Skin of body (tissue), 2 donors: ENCODE data around the gene GTSE1. TPM values are rescaled to one million over a fixed set of nuclear protein-coding genes. Genes with fewer than 3 reads are reported as not detected.

Experiments
- DNase-seq: peaks from one replicate; lab custom pipeline; 2025; lab: John Stamatoyannopoulos, UW
- total RNA-seq: library from RNA; depleted of rRNA; stranded (reverse); fragments of >200 nt; gene quantifications from one replicate; pipeline ENCODE4 v1.2.3, GENCODE V29; 2014

GTSE1 gene
- total RNA-seq, 1 donor from 2014 or later, result 3.6 TPM

GRCh38 chr22:46273432-46274148, 23.1 kb upstream of the GTSE1 start:
- no peak for DNase-seq

GRCh38 chr22:46274381-46274780, 22.3 kb upstream of the GTSE1 start:
- DNase-seq, result no peak

- DNase-seq, result no peak
Observed at GRCh38 chr22:46275455-46276122, 21.1 kb upstream of the GTSE1 start.

- no peak for DNase-seq
Observed at GRCh38 chr22:46276563-46276962, 20.1 kb upstream of the GTSE1 start.

- DNase-seq, result no peak
Observed at GRCh38 chr22:46278656-46279645, 17.7 kb upstream of the GTSE1 start.

GRCh38 chr22:46280063-46280817, 16.4 kb upstream of the GTSE1 start:
- DNase-seq, result no peak

- no peak for DNase-seq
Observed at GRCh38 chr22:46280999-46281623, 15.6 kb upstream of the GTSE1 start.

GRCh38 chr22:46281866-46282678, 14.6 kb upstream of the GTSE1 start:
- DNase-seq, result no peak

- no peak for DNase-seq
Observed at GRCh38 chr22:46286006-46286405, 10.7 kb upstream of the GTSE1 start.

- DNase-seq, result no peak
Observed at GRCh38 chr22:46286941-46287872, 9.5 kb upstream of the GTSE1 start.

GRCh38 chr22:46287873-46288751, 8.6 kb upstream of the GTSE1 start:
- no peak for DNase-seq

GRCh38 chr22:46288846-46289243, 7.8 kb upstream of the GTSE1 start:
- DNase-seq, result no peak

- DNase-seq, result no peak
Observed at GRCh38 chr22:46289244-46289891, 7.3 kb upstream of the GTSE1 start.

GRCh38 chr22:46290121-46290842, 6.4 kb upstream of the GTSE1 start:
- no peak for DNase-seq

GRCh38 chr22:46290843-46291785, 5.6 kb upstream of the GTSE1 start:
- DNase-seq, result no peak
